IPS-11a (cell line): Measurements from ENCODE around the gene MMP7.
"Not testable (repeated sequence)": the region's sequence is repeated elsewhere in the genome, so short reads cannot be mapped to it uniquely, and the experiment has no call there.

Experiments
- H3K4me3 ChIP-seq: one replicate; pipeline ENCODE4 v1.5.1; 2013; ENCODE audit warnings: low read depth, low read length, control low read depth

MMP7 gene

GRCh38 chr11:102544594-102544993 lies 14.0 kb upstream of the MMP7 start:
- no peak overlapping the region for H3K4me3 ChIP-seq

- no peak overlapping the region for H3K4me3 ChIP-seq
Measured at GRCh38 chr11:102539567-102539966, 9.0 kb upstream of the MMP7 start.

- H3K4me3 ChIP-seq, result no peak overlapping the region
Measured at GRCh38 chr11:102538932-102539331, 8.4 kb upstream of the MMP7 start.

GRCh38 chr11:102534261-102534872 lies 3.8 kb upstream of the MMP7 start:
- H3K4me3 ChIP-seq, result no peak overlapping the region

GRCh38 chr11:102528618-102529017 lies 1.9 kb downstream of the MMP7 start:
- no peak overlapping the region for H3K4me3 ChIP-seq

GRCh38 chr11:102527684-102528083 lies 2.9 kb downstream of the MMP7 start:
- H3K4me3 ChIP-seq, result no peak overlapping the region

GRCh38 chr11:102527041-102527440 lies 3.5 kb downstream of the MMP7 start:
- H3K4me3 ChIP-seq, result no peak overlapping the region

- H3K4me3 ChIP-seq, result no peak overlapping the region
Measured at GRCh38 chr11:102523887-102524286, 6.7 kb downstream of the MMP7 start.

- H3K4me3 ChIP-seq, result no peak overlapping the region
Measured at GRCh38 chr11:102523189-102523570, 7.4 kb downstream of the MMP7 start.

- no peak overlapping the region for H3K4me3 ChIP-seq
Measured at GRCh38 chr11:102522312-102523188, 8.0 kb downstream of the MMP7 start.

GRCh38 chr11:102521121-102521520 lies 9.4 kb downstream of the MMP7 start:
- no peak overlapping the region for H3K4me3 ChIP-seq

GRCh38 chr11:102520514-102520913 lies 10.0 kb downstream of the MMP7 start:
- no peak overlapping the region for H3K4me3 ChIP-seq

- no peak overlapping the region for H3K4me3 ChIP-seq
Measured at GRCh38 chr11:102518296-102519094, 12.1 kb downstream of the MMP7 start.

GRCh38 chr11:102517670-102518069 lies 12.9 kb downstream of the MMP7 start:
- no peak overlapping the region for H3K4me3 ChIP-seq

- no peak overlapping the region for H3K4me3 ChIP-seq
Measured at GRCh38 chr11:102516179-102516578, 14.4 kb downstream of the MMP7 start.

- H3K4me3 ChIP-seq, result no peak overlapping the region
Measured at GRCh38 chr11:102513869-102514268, 16.7 kb downstream of the MMP7 start.

GRCh38 chr11:102510439-102511135 lies 20.0 kb downstream of the MMP7 start:
- H3K4me3 ChIP-seq, result no peak overlapping the region

- H3K4me3 ChIP-seq, result not testable (repeated sequence)
Measured at GRCh38 chr11:102502831-102503230, 27.7 kb downstream of the MMP7 start.

GRCh38 chr11:102500829-102501228 lies 29.7 kb downstream of the MMP7 start:
- no peak overlapping the region for H3K4me3 ChIP-seq

- no peak overlapping the region for H3K4me3 ChIP-seq
Measured at GRCh38 chr11:102499931-102500330, 30.6 kb downstream of the MMP7 start.

- H3K4me3 ChIP-seq, result no peak overlapping the region
Measured at GRCh38 chr11:102499151-102499550, 31.4 kb downstream of the MMP7 start.
